Stimulated activated CD8-positive, alpha-beta memory T cell treated with anti-CD3 and anti-CD28 coated beads, Interleukin-2, amount 100 ng/mL, for 1 hour (primary cell): ENCODE data around the gene IMP3.
"Not testable (repeated sequence)": the region's sequence is repeated elsewhere in the genome, so short reads cannot be mapped to it uniquely, and the experiment has no call there.

ENCODE experiments used
- DNase-seq, 2 donors: peaks; one replicate each; pipeline ENCODE4 v3.0.0-alpha.2; 2020; ENCODE audit warnings: low read depth in 2 of 2

IMP3 gene

DNA sequence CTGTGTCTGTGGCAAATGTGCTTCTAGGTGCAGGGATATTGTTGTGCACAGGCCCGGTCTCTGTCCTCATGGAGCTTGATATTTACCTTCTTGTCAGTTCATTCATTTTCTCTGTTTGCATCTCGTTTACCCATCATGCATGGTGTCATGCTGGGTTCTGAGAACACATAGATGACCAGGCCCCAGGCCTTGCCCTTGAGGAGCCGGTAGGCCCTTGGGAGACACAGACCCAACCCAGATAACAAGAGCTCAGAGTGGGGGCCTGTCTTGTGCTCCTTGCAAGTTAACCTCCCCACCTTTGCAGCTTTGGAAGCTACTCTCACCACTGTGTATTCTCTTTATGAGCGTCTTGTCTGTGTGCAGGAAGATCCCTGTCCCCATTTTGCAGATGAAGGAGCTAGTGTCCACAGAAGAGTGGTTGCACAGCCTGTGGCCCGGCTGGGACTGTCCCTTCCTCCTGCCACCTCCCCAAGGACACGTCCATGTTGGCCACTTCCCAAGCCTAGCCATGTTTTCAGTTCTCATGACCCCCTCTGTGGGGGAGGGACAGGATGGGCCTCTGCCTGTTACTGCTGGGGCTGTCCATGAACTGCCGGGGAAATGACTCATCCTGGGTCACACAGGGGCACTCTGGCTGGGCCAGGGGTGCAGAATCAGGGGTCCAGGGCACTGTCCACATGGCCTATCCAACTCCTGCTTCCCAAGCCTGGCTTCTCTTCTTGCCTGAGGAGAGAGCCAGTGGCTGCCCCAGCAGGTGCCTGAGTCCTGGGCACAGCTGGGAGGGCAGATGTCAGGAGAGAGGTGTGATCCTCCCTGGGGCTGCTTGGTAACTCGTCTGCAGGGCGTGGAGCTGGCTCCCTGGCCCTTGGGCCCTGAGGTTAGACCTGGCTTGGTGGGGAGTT, 11.1 kb upstream of the IMP3 start:
- no peak for DNase-seq

DNA sequence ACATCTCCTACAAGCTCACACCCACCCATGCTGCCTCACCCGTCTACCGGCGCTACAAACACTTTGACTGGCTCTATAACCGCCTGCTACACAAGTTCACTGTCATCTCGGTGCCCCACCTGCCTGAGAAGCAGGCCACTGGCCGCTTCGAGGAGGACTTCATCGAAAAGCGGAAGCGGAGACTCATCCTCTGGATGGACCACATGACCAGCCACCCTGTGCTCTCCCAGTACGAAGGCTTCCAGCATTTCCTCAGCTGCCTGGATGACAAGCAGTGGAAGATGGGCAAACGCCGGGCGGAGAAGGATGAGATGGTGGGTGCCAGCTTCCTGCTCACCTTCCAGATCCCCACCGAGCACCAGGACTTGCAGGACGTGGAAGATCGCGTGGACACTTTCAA, 9.8 kb upstream of the IMP3 start:
- no peak for DNase-seq

DNA sequence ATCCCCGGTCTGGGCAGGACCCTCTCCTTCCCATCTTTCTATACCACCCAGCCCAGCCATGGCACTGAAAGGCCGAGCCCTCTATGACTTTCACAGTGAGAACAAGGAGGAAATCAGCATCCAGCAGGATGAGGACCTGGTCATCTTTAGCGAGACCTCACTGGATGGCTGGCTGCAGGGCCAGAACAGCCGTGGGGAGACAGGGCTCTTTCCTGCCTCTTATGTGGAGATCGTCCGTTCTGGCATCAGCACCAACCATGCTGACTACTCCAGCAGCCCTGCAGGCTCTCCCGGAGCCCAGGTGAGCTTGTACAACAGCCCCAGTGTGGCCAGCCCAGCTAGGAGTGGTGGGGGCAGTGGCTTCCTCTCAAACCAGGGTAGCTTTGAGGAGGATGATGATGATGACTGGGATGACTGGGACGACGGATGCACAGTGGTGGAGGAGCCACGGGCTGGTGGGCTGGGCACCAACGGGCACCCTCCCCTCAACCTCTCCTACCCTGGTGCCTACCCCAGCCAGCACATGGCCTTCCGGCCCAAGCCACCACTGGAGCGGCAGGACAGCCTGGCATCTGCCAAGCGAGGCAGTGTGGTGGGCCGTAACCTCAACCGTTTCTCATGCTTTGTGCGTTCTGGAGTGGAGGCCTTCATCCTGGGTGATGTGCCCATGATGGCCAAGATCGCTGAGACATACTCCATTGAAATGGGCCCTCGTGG, 9.2 kb upstream of the IMP3 start:
- DNase-seq = no peak

DNA sequence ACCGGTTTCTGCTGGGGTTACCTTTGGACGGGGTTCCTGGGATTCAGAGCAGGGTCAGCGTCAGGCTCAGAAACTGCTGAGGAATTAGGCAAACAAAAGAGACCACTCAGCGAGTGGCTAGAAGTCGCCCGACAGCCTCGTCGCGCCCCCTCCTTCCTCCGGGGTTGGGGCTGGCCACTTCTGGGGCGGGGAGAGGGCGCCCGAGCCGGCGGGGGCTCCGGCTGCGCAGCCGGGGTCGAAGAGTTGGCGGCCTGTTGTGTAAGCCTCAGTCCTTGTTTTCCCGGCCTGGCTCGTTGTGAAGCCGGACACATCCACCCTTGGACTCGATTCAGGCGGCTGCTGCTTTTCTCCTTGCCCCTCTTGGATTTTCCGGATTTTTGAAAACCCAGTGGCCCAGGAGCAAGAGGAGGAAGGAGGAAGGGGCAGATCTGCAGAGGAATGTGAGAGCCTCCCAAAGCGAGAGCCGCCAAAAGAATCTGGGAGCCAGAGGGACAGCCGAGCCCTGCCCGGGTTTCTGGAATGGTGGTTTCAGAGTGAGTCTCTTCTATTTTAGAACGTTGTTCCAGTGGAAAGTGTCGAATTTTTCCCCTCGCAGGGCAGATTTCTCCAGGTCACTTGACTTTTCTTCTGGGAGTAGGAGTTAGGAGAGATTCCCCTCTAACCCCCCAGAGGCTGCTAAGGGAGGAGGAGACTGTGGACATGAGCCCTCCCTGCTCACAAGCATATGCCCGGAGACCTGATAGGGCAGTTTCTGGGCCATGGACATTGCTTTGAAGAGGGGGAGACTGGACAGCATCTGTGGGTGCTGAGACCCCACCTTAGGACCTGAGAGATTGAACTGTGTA, 8.4 kb upstream of the IMP3 start:
- no peak for DNase-seq

DNA sequence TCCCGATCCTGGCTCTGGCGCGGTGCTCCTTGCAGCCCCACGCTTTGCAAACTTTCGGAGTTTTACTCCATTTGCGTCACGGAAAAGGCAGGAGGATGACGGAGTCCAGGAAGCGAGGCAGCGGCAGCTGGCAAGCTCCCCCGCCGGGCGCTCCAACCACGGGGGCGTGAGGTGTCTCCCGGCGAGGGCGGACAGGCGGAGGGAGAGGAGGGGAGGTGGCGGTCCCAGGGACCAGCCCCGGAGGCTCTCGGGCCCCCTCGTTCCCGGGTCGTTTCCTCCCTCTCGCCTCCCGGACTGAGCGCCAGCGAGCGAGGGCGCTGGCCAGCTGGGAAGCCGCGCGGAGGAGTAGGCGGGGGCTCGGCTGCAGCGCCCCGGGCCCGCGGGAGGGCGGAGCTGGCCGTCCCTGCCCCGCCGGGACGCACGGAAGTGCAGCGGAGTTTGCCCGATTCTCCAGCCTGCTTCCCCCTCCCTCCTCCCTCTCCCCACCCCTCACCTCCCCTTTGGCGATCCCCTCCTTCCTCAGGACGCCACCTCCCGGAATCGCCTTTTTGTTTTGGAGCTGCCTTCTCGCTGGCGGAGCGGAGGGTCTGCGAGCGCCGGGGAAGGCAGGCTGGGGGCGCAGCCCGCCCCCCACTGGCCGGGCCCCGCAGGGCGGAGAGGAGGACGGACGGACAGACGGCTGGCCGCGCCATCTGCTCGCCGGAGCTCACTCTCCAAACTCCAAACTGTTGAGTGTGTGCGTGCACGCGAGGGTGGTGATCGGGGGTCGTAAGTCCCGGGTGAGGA, 7.5 kb upstream of the IMP3 start, which contains the start of gene SNX33:
SNX33 (plus strand) TSS at position 543 of the 786 bp plus-strand sequence. CDS start 1,191 bp downstream, outside the sequence.
- peak; percentile 24 to 43 for DNase-seq

DNA sequence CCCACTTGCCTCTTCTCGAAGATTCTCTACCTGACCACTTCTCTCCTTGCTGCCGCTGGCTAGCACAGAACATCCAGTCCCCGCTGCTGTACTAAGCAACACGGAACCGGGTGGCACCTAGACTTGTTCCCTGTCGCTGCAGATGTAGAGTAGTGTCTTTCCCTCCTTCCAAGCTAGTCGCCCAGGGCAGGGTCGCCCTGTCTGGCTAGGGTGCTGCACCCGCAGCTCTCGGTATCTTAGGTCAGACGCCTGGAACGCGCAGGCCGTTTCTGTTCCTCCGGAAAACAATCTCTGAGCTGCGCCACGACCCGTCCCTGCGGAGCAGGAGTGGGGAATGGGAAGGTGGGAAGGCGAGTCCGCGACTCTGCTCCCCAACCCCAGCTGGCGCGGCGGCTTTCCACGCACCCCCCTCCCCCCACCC, 6.9 kb upstream of the IMP3 start:
- no peak for DNase-seq

DNA sequence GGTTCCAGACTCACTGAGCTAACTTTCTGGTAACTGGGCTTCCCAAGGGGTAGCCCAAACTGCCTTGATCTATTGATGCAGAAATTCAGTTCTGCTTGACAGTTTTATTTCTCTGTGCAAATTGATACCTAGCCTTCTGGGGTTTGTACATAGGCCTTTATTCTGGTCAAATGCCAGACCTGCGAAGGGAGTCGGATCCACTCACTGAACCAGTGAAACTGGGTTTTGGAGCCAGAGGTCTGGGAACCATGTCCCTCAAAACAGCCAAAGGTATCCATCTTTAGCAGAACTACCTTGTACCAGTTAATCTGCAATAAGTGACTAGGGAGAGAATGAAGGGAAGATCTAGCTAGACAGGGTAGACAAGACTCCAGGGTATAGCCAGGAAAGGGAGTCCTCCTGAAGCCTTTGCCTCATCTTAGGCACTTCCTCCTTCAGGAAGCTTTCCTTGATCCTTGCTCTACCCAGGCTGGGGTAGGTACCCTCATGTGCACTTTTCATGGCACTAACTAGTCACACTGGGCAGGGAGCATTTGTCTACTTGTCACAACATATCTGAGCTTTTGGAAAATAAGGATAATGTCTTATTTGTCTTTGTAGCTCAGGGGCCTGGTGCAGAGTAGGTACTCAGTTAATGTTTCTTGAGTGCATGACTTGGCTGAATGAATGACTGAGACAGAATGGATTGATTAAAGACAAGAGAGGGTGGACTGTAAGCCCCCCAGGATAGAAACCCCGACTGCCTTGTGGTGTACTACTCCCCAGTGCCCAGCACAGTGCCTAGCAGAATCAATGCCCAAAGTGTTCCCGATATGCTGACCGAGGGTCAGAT, 6.3 kb upstream of the IMP3 start:
- no peak for DNase-seq

DNA sequence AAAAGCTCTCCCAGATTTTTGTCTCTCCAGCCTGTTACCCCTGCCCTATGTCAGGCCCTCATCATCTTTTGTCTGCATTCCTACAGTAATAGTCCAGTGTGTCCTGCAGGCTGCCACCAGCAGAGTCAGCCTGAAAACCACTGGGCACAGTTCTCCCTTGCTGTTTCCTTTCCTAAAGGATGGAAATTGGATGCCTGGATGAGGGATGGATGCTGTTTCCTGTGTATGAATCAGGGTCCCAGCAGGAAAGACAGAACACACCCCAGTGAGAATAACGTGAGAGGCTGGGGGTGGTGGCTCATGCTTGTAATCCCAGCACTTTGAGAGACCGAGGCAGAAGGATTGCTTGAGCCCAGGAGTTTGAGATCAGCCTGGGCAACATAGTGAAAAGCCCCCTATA, 4.4 kb upstream of the IMP3 start:
- no peak for DNase-seq

DNA sequence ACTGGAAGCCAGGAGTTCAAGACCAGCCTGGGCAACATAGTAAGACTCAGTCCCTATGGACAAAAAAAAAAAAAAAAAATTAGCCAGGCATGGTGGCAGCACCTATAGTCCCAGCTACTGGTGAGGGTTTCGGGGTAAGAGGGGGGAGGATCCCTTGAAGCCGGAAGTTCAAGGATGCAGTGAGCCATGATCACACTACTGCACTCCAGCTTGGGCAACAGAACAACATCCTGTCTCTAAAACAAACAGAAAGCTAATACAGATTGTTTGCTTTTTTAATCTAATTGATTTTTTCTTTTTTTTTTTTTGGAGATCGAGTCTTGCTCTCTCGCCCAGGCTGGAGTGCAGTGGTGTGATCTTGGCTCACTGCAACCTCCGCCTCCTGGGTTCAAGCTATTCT, 1.6 kb upstream of the IMP3 start:
- no peak for DNase-seq

DNA sequence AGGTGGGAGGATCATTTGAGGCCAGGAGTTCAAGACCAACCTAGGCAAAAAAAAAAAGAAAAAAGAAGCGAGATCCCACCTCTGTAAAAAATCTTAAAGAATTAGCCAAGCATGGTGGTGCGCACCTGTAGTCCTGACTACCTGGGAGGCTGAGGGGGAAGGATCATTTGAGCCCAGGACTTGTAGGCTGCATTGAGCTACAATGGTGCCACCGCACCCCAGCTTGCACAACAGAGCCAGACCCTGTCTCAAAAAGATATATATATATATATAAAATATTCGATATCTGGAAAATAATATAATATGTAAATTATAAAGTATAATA, 1.1 kb upstream of the IMP3 start:
- no peak for DNase-seq

DNA sequence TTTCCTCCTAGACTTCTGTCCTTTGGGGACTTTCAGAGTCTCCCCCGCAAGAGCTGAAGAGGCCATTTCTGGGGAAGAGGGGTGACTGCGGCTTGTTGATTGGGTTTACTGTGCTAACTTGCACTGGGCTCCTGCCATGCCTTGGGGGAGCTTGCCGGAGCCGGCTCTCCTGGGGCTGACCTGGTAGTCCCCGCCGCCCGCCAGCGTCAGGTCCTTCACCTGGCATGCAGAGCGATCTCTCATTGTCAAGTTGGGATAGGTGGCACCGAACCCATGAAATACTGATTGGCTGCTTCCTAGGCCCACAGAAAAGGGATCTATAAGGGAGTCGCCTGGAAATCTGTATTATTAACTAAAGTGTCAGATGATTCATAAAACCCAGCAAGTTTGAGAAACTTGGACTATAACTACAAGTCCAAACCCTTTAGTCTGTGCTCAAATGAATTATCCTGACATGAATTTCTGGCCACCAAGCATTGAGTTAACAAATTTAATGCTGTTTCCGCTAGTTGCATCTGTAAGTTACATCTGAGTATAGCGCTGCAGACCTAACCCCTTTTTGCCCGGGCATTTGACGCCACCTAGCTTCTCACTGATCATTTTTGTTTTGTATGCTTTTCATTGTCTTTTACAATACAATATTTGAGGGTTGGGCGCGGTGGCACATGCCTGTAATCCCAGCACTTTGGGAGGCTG, 607 bp upstream of the IMP3 start:
- peak; percentile 11 to 14 for DNase-seq

DNA sequence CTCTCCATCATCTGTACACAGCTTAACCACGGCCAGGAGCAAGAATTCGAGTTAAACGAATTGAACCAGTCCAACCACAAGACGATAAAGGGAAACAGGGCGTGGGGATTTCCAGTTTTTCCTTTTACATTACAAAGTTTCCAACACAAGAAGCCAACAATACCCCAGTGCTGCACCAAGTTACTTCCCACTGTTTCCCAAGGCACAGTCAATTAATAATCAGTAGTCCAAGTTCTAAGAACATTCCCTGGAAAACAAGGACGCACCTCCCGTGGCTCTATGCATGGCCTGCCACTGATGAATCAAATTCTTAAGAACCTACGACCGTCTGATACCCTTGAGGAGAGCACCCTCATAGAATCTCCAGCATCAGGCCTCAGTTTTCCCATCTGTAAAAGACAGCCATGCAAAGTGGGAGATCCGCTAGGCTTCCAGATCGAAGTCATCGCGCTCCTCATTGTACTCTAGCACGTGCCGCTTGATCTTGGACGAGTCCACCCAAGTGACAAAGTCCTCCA, 774 bp downstream of the IMP3 start:
- DNase-seq = no peak

DNA sequence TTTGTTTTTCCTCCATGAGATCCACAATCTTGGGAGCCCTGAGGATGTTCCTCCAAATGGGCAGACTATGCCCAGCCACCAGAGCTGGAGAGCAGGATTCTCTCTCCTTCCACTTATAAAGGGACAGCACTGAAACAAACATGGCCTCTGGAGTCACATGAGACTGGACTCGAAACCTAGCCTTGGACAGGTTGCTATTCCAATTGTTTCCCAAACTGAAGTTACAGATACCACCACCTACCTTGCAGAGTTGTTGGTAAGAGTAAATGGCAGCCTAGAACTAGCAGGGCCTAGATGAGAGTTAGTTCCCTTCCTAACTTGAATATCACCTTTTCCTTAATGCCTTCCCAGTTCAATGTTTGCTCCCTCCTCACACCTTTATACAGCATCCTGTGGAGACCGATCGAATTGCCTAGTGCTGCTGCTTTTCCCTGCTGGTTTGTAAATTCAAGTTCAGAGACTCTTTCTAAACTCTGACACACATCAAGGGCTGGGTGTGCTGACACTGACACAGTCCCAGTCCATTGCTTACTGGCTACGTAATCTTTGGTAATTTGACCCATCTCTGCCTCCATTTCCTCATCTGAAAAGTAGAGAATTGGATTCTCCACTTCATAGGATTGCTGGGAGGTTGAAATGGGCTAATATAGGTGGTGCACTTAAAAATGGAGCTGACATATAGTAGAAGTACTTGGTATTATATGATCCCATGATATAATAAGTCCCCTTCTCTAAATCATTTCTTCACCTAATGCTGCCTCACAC, 2.6 kb downstream of the IMP3 start:
- no peak for DNase-seq

DNA sequence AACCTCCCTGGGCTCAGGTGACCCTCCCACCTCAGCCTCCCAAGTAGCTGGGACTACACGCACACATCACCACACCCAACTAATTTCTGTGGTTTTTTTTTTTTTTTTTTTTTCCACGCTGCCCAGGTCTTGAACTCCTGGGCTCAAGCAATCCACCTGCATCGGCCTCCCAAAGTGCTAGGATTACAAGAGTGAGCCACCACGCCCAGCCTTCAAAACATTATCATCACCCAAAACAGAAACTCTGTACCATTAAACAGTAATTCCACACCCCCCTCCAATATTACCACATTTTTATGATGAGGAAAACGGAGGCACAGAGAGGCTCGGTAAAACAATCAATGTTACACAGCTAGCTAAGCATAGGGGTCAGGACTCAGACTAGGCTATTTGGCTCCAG, 4.0 kb downstream of the IMP3 start:
- no peak for DNase-seq

DNA sequence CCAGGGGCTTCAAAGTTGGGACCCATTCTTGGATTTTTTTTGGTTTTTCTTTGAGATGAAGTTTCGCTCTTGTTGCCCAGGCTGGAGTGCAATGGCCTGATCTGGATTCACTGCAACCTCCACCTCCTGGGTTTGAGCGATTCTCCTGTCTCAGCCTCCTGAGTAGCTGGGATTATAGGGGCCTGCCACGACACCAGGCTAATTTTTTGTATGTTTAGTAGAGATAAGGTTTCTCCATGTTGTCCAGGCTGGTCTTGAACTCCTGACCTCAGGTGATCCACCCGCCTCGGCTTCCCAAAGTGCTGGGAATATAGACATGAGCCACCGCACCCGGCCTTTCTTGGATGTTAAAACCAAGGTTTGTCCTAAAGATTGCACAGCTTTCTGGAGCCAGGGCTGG, 6.1 kb downstream of the IMP3 start:
- not testable (repeated sequence) for DNase-seq

DNA sequence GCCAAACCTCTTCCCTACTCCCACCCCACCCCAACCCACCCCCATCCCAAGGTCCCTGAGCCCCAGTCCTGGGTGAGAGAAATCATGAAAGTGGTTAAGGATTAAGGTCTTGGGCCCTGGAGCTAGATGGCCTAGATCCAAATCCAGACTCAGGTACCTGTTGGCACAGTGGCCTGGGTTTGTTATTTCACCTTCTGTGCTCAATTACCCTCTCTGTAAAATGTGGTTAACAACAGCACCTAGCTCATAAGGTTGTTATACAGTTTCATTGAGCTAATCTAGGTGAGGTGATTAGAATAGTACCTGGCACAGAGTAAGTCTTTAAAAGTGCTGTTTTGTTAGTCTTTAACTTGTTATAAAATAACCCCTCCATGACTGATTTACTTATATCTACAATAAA, 8.1 kb downstream of the IMP3 start:
- DNase-seq = no peak

DNA sequence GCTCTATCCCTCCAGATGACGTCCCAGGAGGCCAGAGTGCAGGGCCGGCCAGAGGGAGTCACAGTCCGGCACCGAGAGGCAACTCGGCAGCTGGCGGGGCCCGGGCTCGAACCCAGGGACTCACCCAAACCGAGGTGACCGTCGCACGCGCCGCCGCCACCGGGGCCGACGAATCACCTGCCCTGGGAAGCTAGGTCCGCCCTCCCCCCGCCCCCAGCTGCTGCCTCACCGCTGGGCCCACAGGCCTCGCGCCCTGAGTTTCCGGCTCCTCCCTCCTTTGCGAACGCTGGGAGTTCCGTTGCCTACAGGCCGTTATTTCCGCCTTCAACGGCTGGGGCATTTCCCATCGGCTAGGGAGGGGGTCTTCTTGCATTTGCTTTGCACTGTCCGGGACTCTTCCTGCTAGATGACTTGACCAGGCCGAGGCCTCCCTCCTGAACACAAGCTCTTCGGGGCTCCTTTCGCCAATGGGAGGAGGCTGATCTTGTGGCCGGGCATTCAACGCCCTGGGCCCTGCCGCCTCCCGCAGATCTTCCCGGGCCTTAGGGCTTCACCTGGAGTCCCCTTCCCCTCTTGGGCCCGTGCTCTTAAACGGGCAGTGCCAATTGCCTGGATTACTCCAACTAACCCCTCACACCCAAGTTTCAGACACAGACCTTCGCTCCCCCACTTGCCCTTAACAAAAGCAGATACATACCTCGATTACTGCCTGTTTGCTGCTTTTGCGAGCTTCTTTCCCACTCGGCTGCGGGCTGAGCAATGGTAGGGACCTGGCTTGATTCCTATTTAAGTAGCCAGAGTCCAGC, 14.3 kb downstream of the IMP3 start, which contains the start of gene SNUPN:
SNUPN (minus strand) TSS at position 184 of the 806 bp plus-strand sequence. CDS start 4,674 bp downstream, outside the sequence.
- DNase-seq = peak; percentile 81 to 87

DNA sequence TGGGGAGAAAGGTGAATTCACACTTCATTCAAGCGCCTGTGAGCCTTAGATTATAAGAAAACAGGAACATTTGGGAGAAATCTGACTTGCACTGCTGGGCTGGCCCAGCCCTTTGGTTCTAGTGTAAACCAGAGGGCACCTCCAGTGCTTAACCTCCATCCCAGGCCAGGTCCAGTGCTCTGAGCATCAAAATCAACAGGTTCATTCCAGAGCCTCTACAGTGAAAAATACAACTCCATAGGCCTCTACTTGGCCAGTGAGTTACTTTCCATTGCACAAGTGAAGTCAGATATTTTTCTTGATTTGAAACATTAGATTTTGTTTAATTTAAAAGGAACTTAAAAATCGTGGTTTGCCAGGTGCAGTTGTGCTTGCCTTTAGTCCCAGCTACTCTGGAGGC, 17.5 kb downstream of the IMP3 start:
- no peak for DNase-seq
